ENCODE data around the gene RSF1.

The RSF1 gene

DNA sequence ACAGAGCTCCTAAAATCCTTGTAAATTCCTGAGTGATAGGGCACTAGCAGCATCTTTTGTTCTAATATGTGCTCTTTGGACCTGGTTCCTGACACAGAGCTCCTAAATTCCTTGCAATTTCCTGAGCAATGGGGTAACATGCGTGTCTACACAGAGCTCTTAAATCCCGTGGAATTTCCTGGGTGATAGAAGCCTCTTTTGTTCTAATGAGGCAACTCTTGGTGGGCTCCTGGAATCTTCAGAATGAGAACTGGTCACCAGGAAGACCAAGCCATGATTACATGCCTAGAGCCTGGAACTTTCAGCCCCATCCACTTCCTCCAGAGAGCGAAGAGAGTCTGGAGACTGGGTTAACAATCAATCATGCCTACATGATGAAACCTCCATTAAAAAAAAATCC, 19.0 kb downstream of the RSF1 start:
- no peak overlapping the region for H3K9ac ChIP-seq (ENCODE audit: low read length)
- H3K4me3 ChIP-seq (ENCODE audit: low read length) = no peak overlapping the region
- DNase-seq (ENCODE audit: low read depth) = no peak
- H3K36me3 ChIP-seq (ENCODE audit: control insufficient read depth, insufficient read depth, low read length, severe bottlenecking) = no peaks in the 10 kb centered on the region
- H3K4me1 ChIP-seq (ENCODE audit: control insufficient read depth, insufficient read depth, low read length) = peaks cover 12% of the 10 kb centered on the region
- no peaks in the 10 kb centered on the region for H3K27me3 ChIP-seq (replicated peaks; ENCODE audit: control insufficient read depth, insufficient read depth, low read length)
- no peaks in the 10 kb centered on the region for H3K9me3 ChIP-seq (ENCODE audit: control insufficient read depth, low read length)

DNA sequence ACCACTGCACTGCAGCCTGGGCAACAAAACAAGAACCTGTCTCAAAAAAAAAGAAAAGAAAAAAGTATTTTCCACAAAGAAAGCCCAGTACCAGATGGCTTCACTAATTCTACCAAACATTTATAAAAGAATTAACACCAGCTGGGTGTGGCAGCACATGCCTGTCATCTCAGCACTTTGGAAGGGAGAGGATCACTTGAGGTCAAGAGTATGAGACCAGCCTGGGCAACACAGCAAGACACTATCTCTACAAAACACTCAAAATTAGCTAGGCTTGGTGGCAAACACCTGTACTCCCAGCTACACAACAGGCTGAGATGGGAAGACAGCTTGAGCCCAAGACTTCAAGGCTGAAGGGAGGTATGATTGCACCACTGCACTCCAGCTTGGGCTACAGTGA, 20.1 kb downstream of the RSF1 start:
- peaks cover 12% of the 10 kb centered on the region for H3K4me1 ChIP-seq (ENCODE audit: control insufficient read depth, insufficient read depth, low read length)
- no peaks in the 10 kb centered on the region for H3K27me3 ChIP-seq (replicated peaks; ENCODE audit: control insufficient read depth, insufficient read depth, low read length)
- H3K36me3 ChIP-seq (ENCODE audit: control insufficient read depth, insufficient read depth, low read length, severe bottlenecking) = no peaks in the 10 kb centered on the region
- no peak overlapping the region for H3K9ac ChIP-seq (ENCODE audit: low read length)
- H3K4me3 ChIP-seq (ENCODE audit: low read length) = no peak overlapping the region
- DNase-seq (ENCODE audit: low read depth) = no peak
- no peaks in the 10 kb centered on the region for H3K9me3 ChIP-seq (ENCODE audit: control insufficient read depth, low read length)

DNA sequence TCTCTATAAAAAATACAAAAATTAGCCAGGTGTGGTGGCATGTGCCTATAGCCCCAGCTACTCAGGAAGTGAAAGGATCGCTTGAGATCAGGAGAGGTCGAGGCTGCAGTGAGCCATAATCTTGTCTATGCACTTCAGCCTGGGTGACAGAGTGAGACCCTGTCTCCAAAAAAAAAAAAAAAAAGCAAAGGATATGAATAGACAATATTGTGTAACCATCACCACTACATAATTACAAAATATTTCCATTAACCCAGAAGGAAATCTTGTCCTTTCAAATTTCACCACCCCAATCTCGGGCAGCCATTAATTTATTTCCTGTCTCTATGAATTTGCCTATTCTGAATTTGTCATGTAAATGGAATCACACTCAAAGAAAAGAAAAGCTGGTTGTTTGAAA, 21.2 kb downstream of the RSF1 start:
- Histone ChIP-seq H3K9ac (ENCODE audit: low read length) (no peak overlapping the region), H3K4me3 (ENCODE audit: low read length) (no peak overlapping the region), H3K4me1 (ENCODE audit: control insufficient read depth, insufficient read depth, low read length) (peaks cover 12% of the 10 kb centered on the region), H3K9me3 (ENCODE audit: control insufficient read depth, low read length) (no peaks in the 10 kb centered on the region), H3K27me3 (replicated peaks; ENCODE audit: control insufficient read depth, insufficient read depth, low read length) (no peaks in the 10 kb centered on the region), H3K36me3 (ENCODE audit: control insufficient read depth, insufficient read depth, low read length, severe bottlenecking) (no peaks in the 10 kb centered on the region)
- DNase-seq (ENCODE audit: low read depth) = peak; percentile 20

DNA sequence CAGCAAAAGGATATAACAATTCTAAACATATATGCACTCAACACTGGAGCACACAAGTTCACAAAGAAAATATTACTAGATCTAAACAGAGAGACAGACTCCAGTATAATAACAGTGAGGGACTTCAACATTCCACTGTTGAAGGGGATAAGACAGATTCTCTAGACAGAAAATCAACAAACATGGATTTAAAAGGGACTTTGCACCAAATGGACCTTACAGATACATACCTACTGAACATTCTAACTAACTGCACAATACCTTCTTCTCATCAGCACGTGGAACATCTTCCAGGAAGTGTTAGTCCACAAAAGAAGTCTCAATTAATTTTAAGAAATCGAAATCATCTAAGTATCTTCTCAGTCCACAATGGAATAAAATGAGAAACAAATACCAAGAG, 26.6 kb downstream of the RSF1 start:
- Histone ChIP-seq H3K4me3 (ENCODE audit: low read length) (no peak overlapping the region), H3K9me3 (ENCODE audit: control insufficient read depth, low read length) (no peaks in the 10 kb centered on the region), H3K27me3 (replicated peaks; ENCODE audit: control insufficient read depth, insufficient read depth, low read length) (no peaks in the 10 kb centered on the region), H3K9ac (ENCODE audit: low read length) (no peak overlapping the region), H3K36me3 (ENCODE audit: control insufficient read depth, insufficient read depth, low read length, severe bottlenecking) (no peaks in the 10 kb centered on the region), H3K4me1 (ENCODE audit: control insufficient read depth, insufficient read depth, low read length) (peaks cover 3% of the 10 kb centered on the region)
- no peak for DNase-seq (ENCODE audit: low read depth)

DNA sequence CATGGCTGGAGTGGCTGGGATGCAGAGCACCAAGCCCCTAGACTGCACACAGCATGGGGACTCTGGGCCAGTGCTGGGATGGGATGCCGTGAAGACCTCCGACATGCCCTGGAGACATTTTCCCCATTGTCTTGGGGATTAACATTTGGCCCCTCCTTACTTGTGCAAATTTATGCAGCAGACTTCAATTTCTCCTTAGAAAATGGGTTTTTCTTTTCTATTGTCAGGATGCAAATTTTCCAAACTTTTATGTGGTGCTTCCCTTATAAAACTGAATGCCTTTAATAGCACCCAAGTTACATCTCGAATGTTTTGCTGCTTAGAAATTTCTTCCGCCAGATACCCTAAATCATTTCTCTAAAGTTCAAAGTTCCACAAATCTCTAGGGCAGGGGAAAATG, 29.2 kb downstream of the RSF1 start:
- DNase-seq (ENCODE audit: low read depth) = no peak
- Histone ChIP-seq H3K9me3 (ENCODE audit: control insufficient read depth, low read length) (no peaks in the 10 kb centered on the region), H3K4me3 (ENCODE audit: low read length) (no peak overlapping the region), H3K9ac (ENCODE audit: low read length) (no peak overlapping the region), H3K36me3 (ENCODE audit: control insufficient read depth, insufficient read depth, low read length, severe bottlenecking) (no peaks in the 10 kb centered on the region), H3K27me3 (replicated peaks; ENCODE audit: control insufficient read depth, insufficient read depth, low read length) (no peaks in the 10 kb centered on the region), H3K4me1 (ENCODE audit: control insufficient read depth, insufficient read depth, low read length) (no peaks in the 10 kb centered on the region)

DNA sequence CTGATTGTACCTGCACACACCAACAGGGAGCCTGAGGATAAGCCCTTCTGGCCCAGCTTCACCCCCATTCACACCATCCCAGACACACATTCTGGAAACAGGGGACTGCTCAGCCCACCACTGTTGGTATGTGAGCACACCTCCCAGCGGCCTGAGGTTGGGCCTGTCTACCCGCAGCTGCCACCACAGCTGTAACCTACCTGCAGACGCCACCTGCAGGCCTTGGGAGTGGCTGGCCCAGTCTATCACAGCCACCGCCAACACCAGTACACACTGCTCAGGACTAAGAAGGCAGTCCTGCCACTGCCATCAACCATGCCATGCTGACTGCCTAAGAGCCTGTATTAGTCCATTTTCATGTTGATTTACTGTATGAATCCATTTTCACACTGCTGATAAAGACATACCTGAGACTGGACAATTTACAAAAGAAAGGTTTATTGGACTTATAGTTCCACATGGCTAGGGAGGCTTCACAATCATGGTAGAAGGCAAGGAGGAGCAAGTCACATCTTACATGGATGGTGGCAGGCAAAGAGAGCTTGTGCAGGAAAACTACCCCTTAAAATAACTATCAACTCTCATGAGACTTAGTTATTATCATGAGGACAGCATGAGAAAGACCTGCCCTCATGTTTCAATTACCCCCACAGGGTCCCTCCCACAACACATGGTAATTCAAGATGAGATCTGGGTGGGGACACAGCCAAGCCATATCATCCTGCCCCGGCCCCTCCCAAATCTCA, 30.6 kb downstream of the RSF1 start:
- no peaks in the 10 kb centered on the region for H3K27me3 ChIP-seq (replicated peaks; ENCODE audit: control insufficient read depth, insufficient read depth, low read length)
- no peak overlapping the region for H3K9ac ChIP-seq (ENCODE audit: low read length)
- H3K4me3 ChIP-seq (ENCODE audit: low read length) = no peak overlapping the region
- H3K36me3 ChIP-seq (ENCODE audit: control insufficient read depth, insufficient read depth, low read length, severe bottlenecking) = no peaks in the 10 kb centered on the region
- no peak for DNase-seq (ENCODE audit: low read depth)
- peaks cover under 1% of the 10 kb centered on the region for H3K4me1 ChIP-seq (ENCODE audit: control insufficient read depth, insufficient read depth, low read length)
- H3K9me3 ChIP-seq (ENCODE audit: control insufficient read depth, low read length) = no peaks in the 10 kb centered on the region

DNA sequence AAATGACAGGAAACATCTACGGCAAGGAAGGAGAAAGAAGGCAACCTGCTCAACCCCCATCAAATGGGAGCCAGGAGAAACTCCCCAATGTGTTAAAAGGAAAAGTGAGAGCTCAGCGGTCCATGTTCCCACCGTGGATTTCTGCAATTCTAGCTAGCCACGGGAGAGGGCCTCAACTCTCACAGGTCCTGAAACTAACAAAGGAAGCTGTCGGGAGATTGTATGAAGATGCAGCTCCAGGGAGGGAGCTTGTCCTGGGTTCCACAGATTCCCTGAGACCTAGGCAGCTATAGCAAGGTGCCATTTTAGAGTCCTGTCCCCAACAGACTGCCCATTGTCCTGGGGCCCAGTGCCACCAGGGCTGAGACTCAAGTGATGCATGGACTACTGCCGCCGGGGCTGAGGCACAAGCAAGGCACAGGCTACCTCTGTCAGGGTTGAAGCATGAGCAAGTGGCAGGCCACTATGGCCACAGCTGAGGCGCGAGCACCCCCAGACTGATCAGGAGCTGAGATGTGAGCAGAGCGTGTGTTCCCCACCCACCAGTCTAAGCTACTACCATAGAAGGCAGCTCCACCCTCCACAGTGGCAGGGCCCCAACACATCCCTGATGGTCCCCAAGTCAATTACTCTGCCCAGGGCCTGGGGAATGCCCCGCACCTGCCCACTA, 31.3 kb downstream of the RSF1 start:
- peaks cover 5% of the 10 kb centered on the region for H3K4me1 ChIP-seq (ENCODE audit: control insufficient read depth, insufficient read depth, low read length)

DNA sequence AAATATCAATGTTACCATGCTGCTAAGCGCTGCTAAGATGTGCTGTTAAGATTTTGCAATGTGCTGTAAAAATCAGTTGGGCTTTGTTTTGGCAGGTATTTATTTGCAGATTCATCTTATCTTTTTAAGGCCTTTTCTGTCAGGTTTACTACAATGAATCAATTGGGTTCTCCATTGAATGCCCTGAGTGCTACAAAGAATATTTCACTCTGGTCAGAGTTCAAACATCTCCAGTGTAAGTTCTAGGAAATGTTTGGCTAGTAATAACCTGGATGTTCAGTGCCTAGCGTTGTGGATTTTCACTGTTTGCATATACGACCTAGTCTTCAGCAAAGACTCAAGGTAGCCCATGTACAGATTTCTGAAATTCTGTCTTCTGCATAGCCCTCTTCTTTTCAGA, 36.0 kb downstream of the RSF1 start:
- H3K4me3 ChIP-seq (ENCODE audit: low read length) = no peak overlapping the region
- DNase-seq (ENCODE audit: low read depth) = no peak
- no peaks in the 10 kb centered on the region for H3K27me3 ChIP-seq (replicated peaks; ENCODE audit: control insufficient read depth, insufficient read depth, low read length)
- no peaks in the 10 kb centered on the region for H3K9me3 ChIP-seq (ENCODE audit: control insufficient read depth, low read length)
- H3K36me3 ChIP-seq (ENCODE audit: control insufficient read depth, insufficient read depth, low read length, severe bottlenecking) = no peaks in the 10 kb centered on the region
- peaks cover 5% of the 10 kb centered on the region for H3K4me1 ChIP-seq (ENCODE audit: control insufficient read depth, insufficient read depth, low read length)
- H3K9ac ChIP-seq (ENCODE audit: low read length) = no peak overlapping the region

More for the DNA sequence above, 31.3 kb downstream of the RSF1 start:
- H3K9ac ChIP-seq (ENCODE audit: low read length) = no peak overlapping the region
- no peaks in the 10 kb centered on the region for H3K27me3 ChIP-seq (replicated peaks; ENCODE audit: control insufficient read depth, insufficient read depth, low read length)
- no peaks in the 10 kb centered on the region for H3K36me3 ChIP-seq (ENCODE audit: control insufficient read depth, insufficient read depth, low read length, severe bottlenecking)
- no peaks in the 10 kb centered on the region for H3K9me3 ChIP-seq (ENCODE audit: control insufficient read depth, low read length)
- H3K4me3 ChIP-seq (ENCODE audit: low read length) = no peak overlapping the region
- no peak for DNase-seq (ENCODE audit: low read depth)

DNA sequence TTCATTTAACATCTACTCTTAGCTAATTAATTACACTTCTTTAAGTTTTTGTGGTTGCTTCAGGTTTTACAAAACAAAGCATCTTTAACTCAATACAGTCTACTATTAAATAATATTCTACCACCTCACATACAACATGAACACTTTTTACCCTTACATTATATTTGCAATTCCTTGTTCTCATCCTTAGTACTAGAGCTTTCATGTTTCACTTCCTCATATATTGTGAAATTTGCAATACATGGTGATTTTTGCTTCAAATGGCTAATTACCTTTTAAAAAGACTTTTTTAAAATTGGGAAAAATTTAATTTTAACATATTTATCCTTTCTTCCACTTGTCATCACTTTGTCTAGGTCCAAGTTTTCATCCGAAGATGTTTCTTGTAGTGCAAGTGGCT, 37.5 kb downstream of the RSF1 start:
- H3K27me3 ChIP-seq (replicated peaks; ENCODE audit: control insufficient read depth, insufficient read depth, low read length) = no peaks in the 10 kb centered on the region
- no peaks in the 10 kb centered on the region for H3K9me3 ChIP-seq (ENCODE audit: control insufficient read depth, low read length)
- no peaks in the 10 kb centered on the region for H3K36me3 ChIP-seq (ENCODE audit: control insufficient read depth, insufficient read depth, low read length, severe bottlenecking)

DNA sequence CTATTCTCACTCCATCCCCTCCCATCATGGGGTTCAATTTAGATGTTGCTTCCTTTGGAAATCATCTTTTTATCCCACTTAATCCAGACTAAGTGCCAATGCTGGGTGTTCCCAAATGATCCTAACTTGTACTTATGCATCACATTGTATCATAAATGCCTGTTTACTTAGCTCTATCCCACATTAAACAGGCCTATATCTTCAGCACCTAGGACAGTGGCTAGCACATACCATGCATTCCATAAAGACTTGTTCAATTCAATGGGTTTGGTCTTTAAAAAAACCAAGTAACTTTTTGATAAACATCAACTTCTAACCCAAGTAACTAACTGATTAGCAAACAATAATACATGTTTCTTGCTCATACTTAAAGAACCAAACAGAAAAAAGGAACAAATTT, 40.6 kb downstream of the RSF1 start:
- Histone ChIP-seq H3K9me3 (ENCODE audit: control insufficient read depth, low read length) (no peaks in the 10 kb centered on the region), H3K4me1 (ENCODE audit: control insufficient read depth, insufficient read depth, low read length) (peaks cover 5% of the 10 kb centered on the region), H3K4me3 (ENCODE audit: low read length) (no peak overlapping the region), H3K36me3 (ENCODE audit: control insufficient read depth, insufficient read depth, low read length, severe bottlenecking) (no peaks in the 10 kb centered on the region), H3K27me3 (replicated peaks; ENCODE audit: control insufficient read depth, insufficient read depth, low read length) (no peaks in the 10 kb centered on the region), H3K9ac (ENCODE audit: low read length) (no peak overlapping the region)
- peak; percentile 32 for DNase-seq (ENCODE audit: low read depth)

More for the DNA sequence above, 37.5 kb downstream of the RSF1 start:
- DNase-seq (ENCODE audit: low read depth) = no peak
- no peak overlapping the region for H3K4me3 ChIP-seq (ENCODE audit: low read length)
- H3K4me1 ChIP-seq (ENCODE audit: control insufficient read depth, insufficient read depth, low read length) = peaks cover 5% of the 10 kb centered on the region
- no peak overlapping the region for H3K9ac ChIP-seq (ENCODE audit: low read length)

DNA sequence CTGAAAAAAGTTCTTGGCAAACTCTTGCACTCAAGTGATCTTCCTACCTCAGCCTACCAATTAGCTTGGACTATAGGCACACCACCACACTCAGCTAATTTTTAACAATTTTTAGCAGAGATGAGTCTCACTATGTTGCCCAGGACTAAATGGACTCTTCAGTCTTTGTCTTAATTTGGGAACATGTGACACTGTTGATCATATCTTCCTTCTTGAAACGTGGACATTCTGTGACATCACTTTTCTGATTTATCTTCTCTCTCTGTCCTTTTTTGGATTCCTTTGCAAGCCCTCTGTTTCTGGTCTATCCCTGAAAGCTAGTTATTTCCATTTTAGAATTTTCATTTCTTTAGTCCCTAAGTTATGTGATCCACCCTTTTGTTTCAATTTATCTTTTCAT, 42.0 kb downstream of the RSF1 start:
- no peak for DNase-seq (ENCODE audit: low read depth)
- no peaks in the 10 kb centered on the region for H3K4me1 ChIP-seq (ENCODE audit: control insufficient read depth, insufficient read depth, low read length)
- no peak overlapping the region for H3K4me3 ChIP-seq (ENCODE audit: low read length)
- H3K27me3 ChIP-seq (replicated peaks; ENCODE audit: control insufficient read depth, insufficient read depth, low read length) = no peaks in the 10 kb centered on the region
- H3K9me3 ChIP-seq (ENCODE audit: control insufficient read depth, low read length) = no peaks in the 10 kb centered on the region
- no peak overlapping the region for H3K9ac ChIP-seq (ENCODE audit: low read length)
- H3K36me3 ChIP-seq (ENCODE audit: control insufficient read depth, insufficient read depth, low read length, severe bottlenecking) = no peaks in the 10 kb centered on the region
